ENCODE results near the gene CD55.
"Not testable (repeated sequence)": the region's sequence is repeated elsewhere in the genome, so short reads cannot be mapped to it uniquely, and the experiment has no call there.

CD55 gene

DNA sequence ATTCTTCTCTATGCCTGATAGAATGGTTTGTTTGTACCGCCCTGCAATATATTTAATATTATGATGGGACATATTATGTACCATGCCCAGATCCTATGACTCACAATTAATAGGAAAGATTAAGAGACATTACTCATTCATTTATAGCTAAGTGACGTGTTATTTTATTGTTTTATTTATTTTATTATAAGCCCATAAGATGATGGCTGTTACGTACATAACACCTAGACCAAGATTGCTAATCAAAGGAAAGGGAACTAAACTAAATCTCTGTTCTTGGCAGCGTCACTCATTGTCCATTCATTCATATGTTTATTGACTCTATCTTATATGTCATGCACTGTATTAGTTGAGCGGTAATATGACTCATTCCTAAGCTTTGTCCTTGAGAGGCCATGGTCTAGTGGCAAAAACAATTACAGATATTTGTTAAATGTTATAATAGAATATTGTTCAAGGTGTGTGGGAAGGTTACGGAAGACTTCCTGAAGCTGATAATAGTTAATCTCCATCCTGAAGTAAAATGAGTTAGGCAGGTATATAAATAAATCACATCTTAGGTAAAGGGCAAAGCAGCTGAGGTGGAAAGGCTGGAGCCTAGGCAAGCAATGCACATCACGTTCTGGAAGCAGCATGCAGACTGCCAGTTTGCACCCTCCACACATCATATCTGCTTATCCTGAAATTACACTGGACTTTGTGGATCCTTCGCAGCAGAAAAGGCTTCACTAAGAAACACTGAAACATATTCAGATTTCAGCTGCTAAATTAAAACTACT is 16.6 kb upstream of the CD55 start:
- DNase-seq (ENCODE audit: insufficient read length, low spot score): no peak
- FAIRE-seq: no peak

DNA sequence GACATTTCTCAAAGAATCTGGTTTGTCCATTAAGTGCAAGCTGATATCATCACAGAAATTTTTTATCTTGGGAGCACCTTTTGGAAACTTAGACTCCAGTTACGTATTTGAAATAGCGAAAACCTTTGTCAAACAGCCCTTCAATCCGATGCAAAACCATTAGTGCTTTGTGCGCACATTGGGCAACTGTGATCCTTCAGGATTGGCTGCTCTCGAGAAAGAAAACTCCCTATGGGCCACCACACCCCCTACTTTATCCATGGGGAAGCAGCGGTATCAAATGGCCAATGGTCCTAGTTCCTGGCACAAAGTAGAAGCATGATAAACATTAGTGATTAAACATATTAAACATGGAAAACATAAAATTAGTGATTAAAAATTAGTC is 16.0 kb upstream of the CD55 start:
- FAIRE-seq (no peak), DNase-seq (ENCODE audit: insufficient read length, low spot score) (no peak)

DNA sequence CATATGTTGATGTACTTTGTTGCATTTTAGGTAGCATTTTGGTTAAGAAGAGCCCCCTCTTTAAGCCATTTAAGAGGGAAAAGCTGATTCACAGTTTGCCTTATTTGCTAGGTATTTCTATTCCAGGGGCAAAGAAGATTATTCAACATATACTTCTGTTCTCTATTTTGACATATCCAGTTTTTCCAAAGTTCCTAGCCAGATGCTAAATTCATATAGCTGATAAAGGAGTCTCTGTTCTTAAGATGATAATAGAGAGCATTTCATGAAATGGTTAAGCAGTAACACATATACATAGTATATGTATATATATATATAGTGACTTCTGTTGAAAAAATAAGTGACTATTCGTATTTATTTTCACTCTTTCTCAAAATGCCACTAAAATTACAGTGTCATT is 15.5 kb upstream of the CD55 start:
- no peak for DNase-seq (ENCODE audit: insufficient read length, low spot score)

DNA sequence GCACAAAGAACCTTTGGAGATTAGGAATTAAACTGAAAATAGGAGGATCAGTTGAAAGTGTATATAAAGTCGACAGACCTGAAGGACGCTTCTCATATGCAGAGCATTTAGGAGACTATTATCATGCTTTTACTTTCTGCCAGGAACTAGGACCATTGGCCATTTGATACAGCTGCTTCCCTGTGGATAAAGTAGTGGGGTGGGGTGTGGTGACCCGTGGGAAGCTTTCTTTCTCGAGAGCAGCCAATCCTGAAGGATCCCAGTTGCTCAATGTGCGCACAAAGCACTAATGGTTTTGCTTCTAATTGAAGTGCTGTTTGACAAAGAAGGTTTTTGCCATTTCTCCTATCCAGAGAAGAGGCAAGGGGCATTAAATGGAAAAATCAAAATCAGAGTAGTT is 14.9 kb upstream of the CD55 start:
- FAIRE-seq (no peak), DNase-seq (ENCODE audit: insufficient read length, low spot score) (no peak)

More for the DNA sequence above, 15.5 kb upstream of the CD55 start:
- no peak for FAIRE-seq

DNA sequence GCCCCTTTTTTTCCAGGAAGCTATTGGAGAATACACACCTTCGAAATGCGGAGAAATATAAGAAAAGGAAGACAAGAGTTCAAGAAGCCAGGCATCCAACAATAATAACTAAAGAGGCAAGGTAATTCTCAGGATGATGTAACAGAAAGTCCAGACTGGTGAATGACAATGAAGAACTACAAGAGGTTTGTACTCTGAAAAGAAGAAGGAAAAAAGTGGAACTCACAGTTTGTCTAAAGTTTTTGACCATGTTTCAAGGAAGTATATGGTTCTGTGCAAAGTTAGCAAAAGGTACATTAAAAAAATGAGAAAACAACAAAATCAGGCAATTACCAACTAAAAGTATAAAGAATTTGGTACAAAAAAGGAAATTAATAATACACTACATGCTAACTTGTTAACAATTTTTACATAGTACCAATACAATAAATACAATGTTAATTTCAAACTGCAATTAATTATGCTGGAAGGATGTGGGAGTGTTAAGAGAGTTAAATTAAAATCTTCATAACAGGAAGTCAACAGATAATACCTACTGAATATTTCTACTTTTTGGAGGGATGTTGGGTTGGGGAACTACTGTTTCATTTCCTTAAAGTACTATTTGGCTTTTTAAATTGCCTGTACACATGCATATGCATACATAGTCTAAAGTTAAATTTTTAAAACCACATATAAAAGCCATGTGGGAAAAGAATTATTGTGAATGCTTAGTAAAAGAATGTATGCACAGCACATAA is 12.9 kb upstream of the CD55 start:
- DNase-seq (ENCODE audit: insufficient read length, low spot score) (no peak), FAIRE-seq (no peak)

DNA sequence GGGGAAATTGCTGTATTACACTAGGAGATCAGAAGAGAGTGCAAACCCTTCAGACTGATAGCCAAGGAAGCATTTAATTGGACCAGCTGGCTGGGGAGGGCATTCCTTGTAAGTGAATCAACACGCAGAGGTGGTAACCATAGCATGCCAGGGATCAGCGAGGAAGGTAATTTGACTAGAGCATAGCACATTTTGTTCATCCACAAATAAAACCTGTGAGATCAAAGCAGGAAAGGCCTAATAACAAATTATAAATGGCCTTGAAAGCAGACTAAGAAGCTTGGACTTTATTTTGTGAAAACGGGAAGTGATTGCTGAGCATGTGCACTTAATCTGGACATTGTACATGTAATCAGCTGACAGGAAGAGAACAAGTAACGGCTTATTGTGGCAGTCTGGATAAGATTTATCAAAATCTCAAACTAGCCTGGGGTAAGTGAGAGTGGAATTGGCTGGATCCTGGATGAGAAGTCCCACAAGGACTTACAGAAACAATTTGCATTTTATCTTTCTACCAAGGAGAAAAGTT is 11.7 kb upstream of the CD55 start:
- DNase-seq (ENCODE audit: insufficient read length, low spot score) (no peak), FAIRE-seq (peak; percentile 31)

DNA sequence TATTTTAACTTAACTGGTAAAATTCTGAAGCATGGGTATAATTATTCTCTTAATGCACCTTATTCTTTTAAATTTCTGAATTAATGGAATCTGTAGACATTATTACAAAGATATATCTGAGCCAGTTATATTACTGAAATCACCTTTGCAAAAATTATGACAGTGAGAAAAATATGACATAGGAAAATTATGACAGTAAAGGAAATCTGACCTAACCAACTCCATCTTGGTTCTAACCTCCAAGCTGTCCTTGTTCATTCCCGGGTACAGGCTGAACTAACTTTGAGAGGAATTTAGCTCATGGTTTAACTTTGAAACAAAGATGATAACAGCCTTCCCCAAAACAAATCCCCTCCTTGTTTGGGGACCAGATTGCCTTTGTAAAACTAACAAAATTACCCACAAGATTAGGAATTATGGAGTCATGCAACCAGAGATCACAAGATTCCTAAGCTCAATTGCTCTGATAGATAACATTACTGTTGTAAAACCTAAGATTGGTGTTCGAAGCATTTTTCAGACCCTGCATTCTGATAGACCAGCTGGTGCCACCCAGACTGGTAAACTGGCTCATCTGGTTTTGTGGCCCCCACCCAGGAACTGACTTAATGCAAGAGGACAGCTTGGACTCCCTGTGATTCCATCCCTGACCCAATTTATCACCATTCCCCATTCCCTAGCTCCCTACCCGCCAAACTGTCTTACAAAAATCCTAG is 9.4 kb upstream of the CD55 start:
- FAIRE-seq (no peak), DNase-seq (ENCODE audit: insufficient read length, low spot score) (no peak)

DNA sequence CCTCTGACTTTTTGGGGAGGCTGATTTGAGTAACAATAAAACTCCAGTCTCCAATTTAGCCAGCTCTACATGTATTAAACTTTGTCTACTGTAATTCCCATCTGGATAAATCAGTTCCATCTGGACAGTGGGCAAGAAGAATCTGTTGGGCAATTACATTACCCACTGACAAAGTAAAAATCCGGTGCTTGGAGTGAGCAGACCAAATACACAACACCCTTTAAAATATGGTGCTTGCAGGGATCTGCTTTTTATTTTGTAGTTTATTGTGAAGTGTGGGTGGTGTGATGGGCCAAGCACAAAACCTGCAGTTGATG is 8.9 kb upstream of the CD55 start:
- no peak for FAIRE-seq
- no peak for DNase-seq (ENCODE audit: insufficient read length, low spot score)

DNA sequence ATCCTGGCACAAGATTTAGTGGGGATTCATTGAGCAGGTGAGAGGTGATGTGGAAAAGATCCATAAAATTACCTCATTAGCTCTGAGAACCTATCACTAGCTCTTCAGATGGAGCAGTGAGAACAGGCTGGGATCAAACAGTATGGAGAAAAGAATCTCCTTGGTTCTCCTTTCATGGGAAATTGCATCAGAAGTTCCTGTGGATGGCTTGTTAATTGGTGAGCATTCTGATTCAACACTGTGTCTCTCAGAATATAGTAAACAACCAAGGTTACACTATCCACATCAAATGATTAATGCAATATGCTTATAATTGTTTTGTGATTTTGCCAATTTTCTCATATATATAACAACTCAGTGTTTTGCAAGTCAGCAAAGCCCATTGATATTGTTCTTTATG is 8.3 kb upstream of the CD55 start:
- no peak for FAIRE-seq

DNA sequence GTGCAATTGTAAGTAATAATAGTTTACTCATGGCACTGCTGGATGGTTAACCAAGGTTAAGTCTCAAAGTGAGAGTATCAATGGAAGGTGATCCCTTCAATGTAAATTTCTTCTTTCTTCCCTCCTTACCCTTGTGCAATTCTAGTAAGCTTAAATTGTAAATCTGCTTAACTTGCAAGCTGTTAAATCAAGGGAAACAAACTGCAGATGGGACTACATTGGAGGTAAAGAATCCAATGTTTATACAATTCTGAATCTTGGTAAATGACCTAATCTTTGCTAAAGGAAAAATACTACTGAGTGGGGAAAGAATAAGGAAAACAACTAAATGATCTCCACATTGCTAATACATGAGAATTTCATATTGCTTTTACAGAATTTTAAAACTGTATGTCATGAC is 6.7 kb upstream of the CD55 start:
- FAIRE-seq (no peak), DNase-seq (ENCODE audit: insufficient read length, low spot score) (no peak)

More for the DNA sequence above, 8.3 kb upstream of the CD55 start:
- no peak for DNase-seq (ENCODE audit: insufficient read length, low spot score)

DNA sequence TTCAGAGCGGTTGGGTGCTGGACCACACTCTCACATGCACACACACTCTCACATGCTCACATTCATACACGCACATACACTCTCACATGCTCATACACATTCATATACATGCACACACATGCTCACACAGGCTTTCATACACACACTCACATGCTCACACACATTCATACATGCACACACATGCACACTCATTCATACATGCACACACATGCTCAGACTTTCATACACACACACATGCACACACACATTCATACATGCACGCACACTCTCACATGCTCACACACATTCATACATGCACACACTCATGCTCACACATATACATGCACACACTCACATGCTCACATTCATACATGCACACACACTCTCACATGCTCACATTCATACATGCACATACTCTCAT is 6.0 kb upstream of the CD55 start:
- DNase-seq (ENCODE audit: insufficient read length, low spot score): no peak
- no peak for FAIRE-seq

DNA sequence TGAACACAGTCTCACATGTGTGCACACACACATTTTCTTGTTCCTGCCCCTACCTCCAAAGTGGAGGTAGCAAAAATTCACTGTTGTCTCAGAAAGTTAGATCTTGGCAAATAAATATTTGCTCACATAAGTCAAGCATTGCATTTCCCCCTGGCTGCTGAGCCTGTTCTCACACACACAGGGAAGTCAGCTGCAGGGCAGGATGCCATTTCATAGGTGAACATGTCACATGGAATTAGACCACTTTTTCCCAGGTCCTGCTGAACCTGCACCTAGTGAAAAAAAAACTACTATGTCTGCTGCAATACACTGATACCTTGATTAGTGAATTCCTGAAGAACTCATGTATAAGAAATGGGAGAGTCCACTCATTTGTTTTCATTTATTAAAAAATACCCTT is 5.3 kb upstream of the CD55 start:
- no peak for FAIRE-seq
- no peak for DNase-seq (ENCODE audit: insufficient read length, low spot score)

DNA sequence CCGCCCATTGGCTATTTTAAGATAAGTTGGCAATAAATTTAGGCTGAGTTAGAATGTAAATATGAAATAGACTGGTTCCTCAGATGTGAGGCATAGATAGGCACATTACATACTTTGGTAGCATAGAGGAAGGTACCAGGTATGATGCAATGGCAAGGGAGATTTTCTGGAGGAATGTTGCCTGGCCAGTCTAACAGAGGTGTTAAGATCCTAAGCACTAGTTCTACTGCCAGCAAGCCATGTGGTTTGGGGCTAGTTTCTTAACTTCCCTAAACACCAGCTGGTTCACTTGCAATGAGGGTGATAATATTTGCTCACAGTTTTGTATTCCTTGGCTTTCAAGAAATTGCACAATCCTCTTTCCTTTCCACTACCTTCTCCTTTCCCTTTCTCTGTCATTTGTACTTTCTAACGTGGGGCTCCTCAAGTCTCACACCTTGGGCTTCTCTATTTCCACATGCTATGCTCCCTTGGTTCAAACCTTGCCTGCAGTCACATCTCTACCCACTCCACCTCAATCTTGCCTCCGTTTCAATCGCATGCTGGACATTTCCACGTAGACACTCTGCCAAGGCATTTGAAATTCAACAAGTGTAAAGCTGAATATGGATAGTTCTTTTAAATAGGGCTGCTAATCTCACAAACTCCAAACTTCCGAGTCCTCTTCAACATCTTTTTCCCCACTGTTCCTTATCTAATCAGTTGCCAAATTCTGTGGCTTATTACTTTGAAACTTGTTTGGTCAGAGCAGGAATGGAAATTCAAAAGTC is 4.7 kb upstream of the CD55 start:
- DNase-seq (ENCODE audit: insufficient read length, low spot score) (no peak), FAIRE-seq (no peak)

DNA sequence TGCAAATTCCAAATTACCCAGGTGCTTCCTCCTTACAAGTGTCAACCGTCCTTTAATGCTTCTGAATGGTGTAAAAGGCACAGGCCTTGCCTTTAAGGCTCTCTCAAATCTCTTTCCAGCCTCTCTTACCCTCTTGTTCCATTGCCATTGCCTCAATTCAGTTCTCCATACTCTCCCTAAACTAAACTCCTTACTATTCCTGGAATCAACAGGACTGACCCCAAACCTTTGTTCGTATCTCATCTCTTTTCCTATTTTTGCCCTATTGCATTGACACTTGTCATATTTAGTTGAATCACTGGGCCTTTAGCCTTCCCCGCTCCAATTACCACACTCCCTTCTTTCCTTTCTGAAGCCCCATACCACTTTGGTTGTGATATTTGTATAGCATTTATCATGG is 3.9 kb upstream of the CD55 start:
- FAIRE-seq (no peak), DNase-seq (ENCODE audit: insufficient read length, low spot score) (no peak)

DNA sequence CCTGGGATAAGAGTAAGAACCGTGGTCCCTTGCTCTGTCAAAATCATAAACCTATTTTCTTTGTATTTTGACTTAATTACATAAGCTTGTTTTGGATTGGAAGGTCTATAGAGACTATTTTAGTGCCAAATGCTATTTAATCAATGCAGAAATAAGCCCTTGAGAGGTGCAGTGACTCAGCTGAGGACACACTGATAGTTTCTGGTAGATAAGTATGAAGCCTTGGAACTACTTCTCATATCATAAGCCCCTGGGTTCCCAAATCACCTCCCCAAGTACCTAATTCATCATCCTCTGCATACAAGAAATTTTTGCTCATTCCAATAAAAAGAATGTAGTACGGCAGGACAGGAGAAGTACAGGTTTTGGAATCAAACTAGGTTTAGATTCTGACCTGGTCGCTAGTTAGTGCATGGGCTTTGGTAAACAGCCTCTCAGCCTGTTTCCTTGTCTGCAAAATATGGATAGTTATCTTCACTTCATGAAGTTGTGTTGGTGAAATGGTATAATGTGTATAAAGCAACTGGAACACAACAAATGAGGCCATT is 3.3 kb upstream of the CD55 start:
- FAIRE-seq (no peak), DNase-seq (ENCODE audit: insufficient read length, low spot score) (no peak)

DNA sequence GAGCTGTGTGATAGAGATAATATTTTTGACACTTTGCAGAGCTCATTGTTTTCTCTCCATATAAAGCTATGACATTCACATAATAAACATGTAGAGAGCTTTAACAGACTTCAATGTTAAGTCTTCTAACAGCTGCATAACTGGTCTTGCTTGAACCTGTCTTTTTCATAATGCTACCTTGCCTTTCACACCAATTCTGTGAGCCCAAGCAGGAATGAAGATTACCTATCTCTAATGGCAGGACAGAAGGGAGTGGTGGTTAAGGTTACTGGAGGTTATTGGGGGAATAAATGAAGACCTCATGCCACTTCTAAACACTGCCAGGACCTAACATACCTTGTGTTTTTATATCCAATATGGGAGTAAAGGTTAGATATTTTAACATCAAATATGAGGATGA is 2.3 kb upstream of the CD55 start:
- DNase-seq (ENCODE audit: insufficient read length, low spot score): no peak
- no peak for FAIRE-seq

DNA sequence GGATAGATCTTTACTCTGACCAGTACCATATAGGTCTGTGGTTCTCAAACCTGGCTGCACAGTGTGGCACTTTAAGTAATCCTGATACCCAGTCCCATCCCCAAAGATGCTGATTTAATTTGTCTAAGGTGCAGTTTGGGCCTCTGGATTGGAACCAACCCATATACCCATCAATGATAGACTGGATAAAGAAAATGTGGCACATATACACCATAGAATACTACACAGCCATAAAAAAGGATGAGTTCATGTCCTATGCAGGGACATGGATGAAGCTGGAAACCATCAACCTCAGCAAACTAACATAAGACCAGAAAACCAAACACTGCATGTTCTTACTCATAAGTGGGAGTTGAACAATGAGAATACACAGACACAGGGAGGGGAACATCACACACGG is 1.4 kb upstream of the CD55 start:
- not testable (repeated sequence) for DNase-seq (ENCODE audit: insufficient read length, low spot score); FAIRE-seq

DNA sequence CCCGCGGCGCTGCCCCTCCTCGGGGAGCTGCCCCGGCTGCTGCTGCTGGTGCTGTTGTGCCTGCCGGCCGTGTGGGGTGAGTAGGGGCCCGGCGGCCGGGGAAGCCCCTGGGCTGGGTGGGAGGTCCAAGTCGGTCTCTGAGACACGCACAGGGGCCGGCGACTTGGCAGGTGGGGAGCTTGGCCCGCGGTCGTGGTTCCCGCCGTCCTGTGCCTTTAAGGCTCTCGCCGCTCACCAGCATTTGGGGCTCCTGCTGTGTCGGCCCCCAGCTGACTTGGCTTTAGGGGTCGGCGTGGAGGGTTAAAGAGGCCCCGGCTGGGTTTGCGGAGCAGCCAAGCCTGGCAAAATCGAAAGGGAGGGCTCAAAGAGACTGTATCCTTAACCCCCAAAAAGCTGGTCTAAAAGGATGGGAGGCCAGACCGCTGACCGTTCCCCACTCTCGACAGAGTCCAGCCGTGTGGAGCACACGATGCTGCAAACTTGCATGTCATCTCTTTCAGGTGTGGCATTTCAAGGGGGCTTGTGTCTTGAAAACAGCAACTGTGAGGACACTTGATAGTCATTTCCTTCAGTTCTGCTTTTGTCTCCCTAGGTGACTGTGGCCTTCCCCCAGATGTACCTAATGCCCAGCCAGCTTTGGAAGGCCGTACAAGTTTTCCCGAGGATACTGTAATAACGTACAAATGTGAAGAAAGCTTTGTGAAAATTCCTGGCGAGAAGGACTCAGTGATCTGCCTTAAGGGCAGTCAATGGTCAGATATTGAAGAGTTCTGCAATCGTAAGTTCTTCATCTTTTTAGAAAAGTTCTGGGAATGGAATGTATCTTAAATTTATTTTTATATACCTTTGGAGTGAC is 540 bp downstream of the CD55 start:
- FAIRE-seq: peak; percentile 92
- no peak for DNase-seq (ENCODE audit: insufficient read length, low spot score)

DNA sequence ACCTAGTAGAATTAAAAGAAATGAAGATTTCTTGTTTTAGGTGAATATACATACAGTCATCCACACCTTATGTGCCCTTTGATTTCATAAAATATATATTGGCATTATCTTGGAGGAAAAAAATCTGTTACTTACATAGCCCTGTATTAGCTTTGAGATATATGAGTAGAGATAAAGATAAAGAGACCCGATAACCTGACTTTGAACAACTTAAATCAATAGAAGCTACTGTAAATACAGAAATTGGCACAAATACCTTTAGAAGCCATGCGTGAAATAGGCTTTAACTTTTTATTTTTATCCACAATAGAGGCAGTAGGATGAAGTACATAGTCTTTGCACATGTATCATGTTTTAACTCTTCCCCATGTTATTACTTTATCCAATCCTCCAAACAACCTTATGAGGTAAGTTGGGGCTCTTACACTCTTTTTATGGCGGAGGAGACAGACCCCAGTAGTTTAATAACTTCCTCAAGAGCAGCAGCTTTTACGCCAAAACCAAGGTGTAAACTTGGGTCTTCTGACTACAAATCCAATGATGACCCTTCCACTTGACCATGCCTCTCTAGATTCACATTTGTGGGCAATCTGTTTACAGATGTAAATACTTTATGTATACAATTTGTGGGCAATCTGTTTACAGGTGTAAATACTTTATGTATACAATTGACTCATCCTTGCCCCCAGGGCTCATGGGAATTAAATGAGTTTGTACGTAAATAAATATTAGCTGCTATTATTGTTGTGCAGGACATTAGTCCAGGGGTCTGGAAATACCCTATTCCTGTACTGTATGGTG is 2.1 kb downstream of the CD55 start:
- FAIRE-seq (peak; percentile 44), DNase-seq (ENCODE audit: insufficient read length, low spot score) (no peak)

Measured in GM19239 (cell line).